NCI-H1417 treated with DMSO at 0.1 percent for 48 hours (cell line): ENCODE data around the gene HINT3.
"Not testable (repeated sequence)": the region's sequence is repeated elsewhere in the genome, so short reads cannot be mapped to it uniquely, and the experiment has no call there.

Source experiments
- DNase-seq: peaks from one replicate; lab custom pipeline; 2025; lab: John Stamatoyannopoulos, UW

The HINT3 gene

GRCh38 chr6:126002755-126003679 lies 46.4 kb downstream of the HINT3 start:
- DNase-seq: no peak

- no peak for DNase-seq
Observed at GRCh38 chr6:126007800-126008199, 51.2 kb downstream of the HINT3 start.

- no peak for DNase-seq
Observed at GRCh38 chr6:126010040-126010439, 53.5 kb downstream of the HINT3 start.

GRCh38 chr6:126015863-126016262 lies 59.3 kb downstream of the HINT3 start:
- no peak for DNase-seq

GRCh38 chr6:126016591-126016990 lies 60.0 kb downstream of the HINT3 start:
- DNase-seq: no peak

GRCh38 chr6:126017668-126018067 lies 61.1 kb downstream of the HINT3 start:
- no peak for DNase-seq

- no peak for DNase-seq
Observed at GRCh38 chr6:126020305-126021050, 63.9 kb downstream of the HINT3 start.

- DNase-seq: not testable (repeated sequence)
Observed at GRCh38 chr6:126023474-126023873, 66.9 kb downstream of the HINT3 start.

- DNase-seq: no peak
Observed at GRCh38 chr6:126026001-126026400, 69.4 kb downstream of the HINT3 start.

GRCh38 chr6:126027601-126028000 lies 71.0 kb downstream of the HINT3 start:
- DNase-seq: no peak
